HL-60 (cell line): Measurements from ENCODE around the gene ACP1.

Experiments used
- DNase-seq, 2 experiments: peaks; one replicate each; pipeline ENCODE4 v3.0.0-alpha.2; 2010 to 2020; ENCODE audit warnings: low read depth in 1 of 2, low spot score in 1 of 2
- H3K27ac ChIP-seq: fragments of 250-450 bp; sonication (Bioruptor Pico); replicated peaks from 2 replicates; pipeline ENCODE4 v1.5.1; 2020; ENCODE audit warnings: mild to moderate bottlenecking, moderate library complexity
- H3K27me3 ChIP-seq: fragments of 250-450 bp; sonication (Bioruptor Pico); 2 replicates; pipeline ENCODE4 v1.5.1; 2021; ENCODE audit warnings: mild to moderate bottlenecking, moderate library complexity; ENCODE audit not compliant: insufficient read depth, poor library complexity, severe bottlenecking
- H3K4me3 ChIP-seq: replicated peaks from 2 replicates; pipeline ENCODE4 v1.5.1; 2011; ENCODE audit warnings: mild to moderate bottlenecking, control low read depth, low read length; ENCODE audit not compliant: insufficient read depth
- GABPA ChIP-seq: IDR thresholded peaks from 2 replicates; pipeline ENCODE4 v1.6.1; 2012; ENCODE audit warnings: low read depth
- POLR2AphosphoS5 ChIP-seq: IDR thresholded peaks from 2 replicates; pipeline ENCODE4 v1.6.1; 2012; ENCODE audit warnings: low read depth
- SPI1 ChIP-seq: IDR thresholded peaks from 2 replicates; pipeline ENCODE4 v1.6.1; 2012; ENCODE audit warnings: low read depth, mild to moderate bottlenecking, borderline replicate concordance
- TF ChIP-seq, protein P1 (sequence below): IDR thresholded peaks from one replicate; pipeline ENCODE4 v1.5.1; 2011; ENCODE audit warnings: low read length, control low read depth, inconsistent platforms; ENCODE audit not compliant: insufficient read depth
- TF ChIP-seq, protein P2 (sequence below): IDR thresholded peaks from 2 replicates; pipeline ENCODE4 v1.6.1; 2012; ENCODE audit warnings: low read depth; ENCODE audit not compliant: insufficient replicate concordance

Gene ACP1

DNA sequence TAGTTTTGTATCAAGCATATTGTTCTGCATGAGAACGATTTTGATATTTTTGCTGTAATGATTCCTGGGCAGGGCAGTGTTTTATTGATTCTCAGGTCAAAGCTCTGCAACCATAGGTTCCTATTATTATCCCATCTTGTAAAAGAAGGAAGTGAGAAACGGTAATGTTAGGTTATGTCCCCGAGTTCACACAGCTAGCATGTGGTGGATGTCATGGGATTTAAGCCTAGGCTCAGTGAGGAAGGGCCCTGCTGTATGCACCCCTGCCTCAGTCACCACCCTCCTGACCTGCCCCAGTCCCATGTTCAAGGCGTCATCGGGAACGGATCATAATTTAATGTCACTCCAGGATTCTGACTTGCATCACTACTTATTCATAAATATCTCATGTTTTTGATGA lies 10.7 kb downstream of the ACP1 start:
- DNase-seq = no peak
- Histone ChIP-seq H3K27ac (no peak overlapping the region), H3K27me3 (no peaks in the 10 kb centered on the region), H3K4me3 (no peak overlapping the region)
- TF ChIP-seq GABPA (no peak), SPI1 (peak; percentile 45; the same call in 1 of the 2 replicates)

DNA sequence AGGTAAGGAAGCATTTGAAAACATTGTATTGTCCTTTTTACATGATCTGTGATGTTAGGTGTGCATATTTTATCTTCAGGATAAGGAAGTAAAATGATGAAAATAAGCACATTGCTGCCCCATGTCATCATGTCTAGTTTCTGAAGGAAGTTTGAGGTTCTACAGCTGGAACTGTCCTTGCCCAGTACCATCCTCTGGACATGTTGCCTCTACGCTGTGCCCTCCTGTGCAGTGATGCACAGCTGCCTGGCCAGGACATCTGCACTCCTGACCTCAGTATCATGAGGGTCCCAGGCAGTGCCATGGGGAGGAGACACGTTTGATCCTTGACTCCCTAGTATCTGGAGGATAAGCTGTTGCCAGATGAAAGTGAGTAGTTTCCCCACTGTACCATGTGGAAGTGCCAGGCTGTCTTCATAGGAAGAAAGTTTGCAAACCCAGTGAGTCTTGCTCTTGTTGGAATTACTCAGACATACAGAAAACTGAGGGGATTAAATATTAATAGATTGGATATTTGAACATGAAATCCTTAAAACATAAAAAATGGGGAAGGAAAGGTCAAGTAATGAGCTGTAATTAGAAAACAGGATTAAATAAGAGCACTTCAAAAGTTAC lies 13.7 kb downstream of the ACP1 start:
- no peaks in the 10 kb centered on the region for H3K27me3 ChIP-seq
- no peak overlapping the region for H3K27ac ChIP-seq
- DNase-seq = no peak
- TF ChIP-seq SPI1 (no peak), POLR2AphosphoS5 (no peak), GABPA (no peak)
- TF ChIP-seq, protein P1, sequence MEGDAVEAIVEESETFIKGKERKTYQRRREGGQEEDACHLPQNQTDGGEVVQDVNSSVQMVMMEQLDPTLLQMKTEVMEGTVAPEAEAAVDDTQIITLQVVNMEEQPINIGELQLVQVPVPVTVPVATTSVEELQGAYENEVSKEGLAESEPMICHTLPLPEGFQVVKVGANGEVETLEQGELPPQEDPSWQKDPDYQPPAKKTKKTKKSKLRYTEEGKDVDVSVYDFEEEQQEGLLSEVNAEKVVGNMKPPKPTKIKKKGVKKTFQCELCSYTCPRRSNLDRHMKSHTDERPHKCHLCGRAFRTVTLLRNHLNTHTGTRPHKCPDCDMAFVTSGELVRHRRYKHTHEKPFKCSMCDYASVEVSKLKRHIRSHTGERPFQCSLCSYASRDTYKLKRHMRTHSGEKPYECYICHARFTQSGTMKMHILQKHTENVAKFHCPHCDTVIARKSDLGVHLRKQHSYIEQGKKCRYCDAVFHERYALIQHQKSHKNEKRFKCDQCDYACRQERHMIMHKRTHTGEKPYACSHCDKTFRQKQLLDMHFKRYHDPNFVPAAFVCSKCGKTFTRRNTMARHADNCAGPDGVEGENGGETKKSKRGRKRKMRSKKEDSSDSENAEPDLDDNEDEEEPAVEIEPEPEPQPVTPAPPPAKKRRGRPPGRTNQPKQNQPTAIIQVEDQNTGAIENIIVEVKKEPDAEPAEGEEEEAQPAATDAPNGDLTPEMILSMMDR = no peak
- TF ChIP-seq, protein P2, sequence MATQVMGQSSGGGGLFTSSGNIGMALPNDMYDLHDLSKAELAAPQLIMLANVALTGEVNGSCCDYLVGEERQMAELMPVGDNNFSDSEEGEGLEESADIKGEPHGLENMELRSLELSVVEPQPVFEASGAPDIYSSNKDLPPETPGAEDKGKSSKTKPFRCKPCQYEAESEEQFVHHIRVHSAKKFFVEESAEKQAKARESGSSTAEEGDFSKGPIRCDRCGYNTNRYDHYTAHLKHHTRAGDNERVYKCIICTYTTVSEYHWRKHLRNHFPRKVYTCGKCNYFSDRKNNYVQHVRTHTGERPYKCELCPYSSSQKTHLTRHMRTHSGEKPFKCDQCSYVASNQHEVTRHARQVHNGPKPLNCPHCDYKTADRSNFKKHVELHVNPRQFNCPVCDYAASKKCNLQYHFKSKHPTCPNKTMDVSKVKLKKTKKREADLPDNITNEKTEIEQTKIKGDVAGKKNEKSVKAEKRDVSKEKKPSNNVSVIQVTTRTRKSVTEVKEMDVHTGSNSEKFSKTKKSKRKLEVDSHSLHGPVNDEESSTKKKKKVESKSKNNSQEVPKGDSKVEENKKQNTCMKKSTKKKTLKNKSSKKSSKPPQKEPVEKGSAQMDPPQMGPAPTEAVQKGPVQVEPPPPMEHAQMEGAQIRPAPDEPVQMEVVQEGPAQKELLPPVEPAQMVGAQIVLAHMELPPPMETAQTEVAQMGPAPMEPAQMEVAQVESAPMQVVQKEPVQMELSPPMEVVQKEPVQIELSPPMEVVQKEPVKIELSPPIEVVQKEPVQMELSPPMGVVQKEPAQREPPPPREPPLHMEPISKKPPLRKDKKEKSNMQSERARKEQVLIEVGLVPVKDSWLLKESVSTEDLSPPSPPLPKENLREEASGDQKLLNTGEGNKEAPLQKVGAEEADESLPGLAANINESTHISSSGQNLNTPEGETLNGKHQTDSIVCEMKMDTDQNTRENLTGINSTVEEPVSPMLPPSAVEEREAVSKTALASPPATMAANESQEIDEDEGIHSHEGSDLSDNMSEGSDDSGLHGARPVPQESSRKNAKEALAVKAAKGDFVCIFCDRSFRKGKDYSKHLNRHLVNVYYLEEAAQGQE = no peak
- no peak overlapping the region for H3K4me3 ChIP-seq

DNA sequence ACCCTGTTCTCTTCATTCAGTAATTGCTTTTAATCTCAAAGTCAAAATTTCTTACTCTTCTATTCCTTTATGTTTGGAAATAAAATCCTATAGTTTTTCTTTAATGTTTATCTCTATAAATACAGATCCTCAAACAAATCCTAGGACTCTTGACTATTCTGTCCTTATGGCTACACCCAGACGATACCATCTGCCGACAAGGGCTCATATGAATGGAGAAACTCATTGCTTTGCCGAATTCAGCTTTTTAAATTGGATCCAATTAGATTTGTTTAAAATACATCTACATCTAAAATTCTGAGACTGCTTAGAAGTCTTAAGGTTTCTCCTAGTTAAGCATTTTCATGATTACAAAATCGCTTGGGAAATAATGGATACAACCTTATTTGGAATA lies 14.2 kb downstream of the ACP1 start:
- Histone ChIP-seq H3K27ac (no peak overlapping the region), H3K27me3 (no peaks in the 10 kb centered on the region), H3K4me3 (no peak overlapping the region)
- TF ChIP-seq GABPA = no peak
- TF ChIP-seq, protein P2 = no peak
- TF ChIP-seq POLR2AphosphoS5 = no peak
- TF ChIP-seq SPI1 = no peak
- TF ChIP-seq, protein P1 = no peak
- DNase-seq = no peak

DNA sequence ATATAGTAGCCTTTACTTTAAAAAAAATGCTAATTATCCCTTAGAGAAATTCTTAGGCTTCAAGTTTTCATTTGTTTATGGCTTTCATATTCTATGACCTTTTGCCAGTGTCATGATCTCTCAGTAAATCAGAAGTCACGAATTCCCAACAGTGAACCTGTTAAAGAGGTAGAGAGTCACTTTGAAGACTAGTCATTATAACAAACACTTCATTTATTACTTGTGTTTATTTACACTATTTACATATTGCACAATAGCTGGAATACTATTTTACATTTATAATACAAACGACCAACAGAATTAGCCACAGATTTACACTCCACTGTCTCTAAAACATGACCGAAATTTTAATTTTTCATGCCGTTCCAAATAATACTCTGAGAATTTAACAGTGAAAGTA lies 14.6 kb downstream of the ACP1 start:
- no peak for TF ChIP-seq POLR2AphosphoS5
- TF ChIP-seq, protein P2 = no peak
- TF ChIP-seq, protein P1 = no peak
- no peak for TF ChIP-seq SPI1
- no peak for TF ChIP-seq GABPA
- H3K4me3 ChIP-seq = no peak overlapping the region
- H3K27ac ChIP-seq = no peak overlapping the region
- H3K27me3 ChIP-seq = no peaks in the 10 kb centered on the region
- DNase-seq = no peak
